ENCODE measurements around the gene CRELD2.
A peak's percentile ranks its signal among the peaks of the same experiment; 100 is the strongest.

The CRELD2 gene

DNA sequence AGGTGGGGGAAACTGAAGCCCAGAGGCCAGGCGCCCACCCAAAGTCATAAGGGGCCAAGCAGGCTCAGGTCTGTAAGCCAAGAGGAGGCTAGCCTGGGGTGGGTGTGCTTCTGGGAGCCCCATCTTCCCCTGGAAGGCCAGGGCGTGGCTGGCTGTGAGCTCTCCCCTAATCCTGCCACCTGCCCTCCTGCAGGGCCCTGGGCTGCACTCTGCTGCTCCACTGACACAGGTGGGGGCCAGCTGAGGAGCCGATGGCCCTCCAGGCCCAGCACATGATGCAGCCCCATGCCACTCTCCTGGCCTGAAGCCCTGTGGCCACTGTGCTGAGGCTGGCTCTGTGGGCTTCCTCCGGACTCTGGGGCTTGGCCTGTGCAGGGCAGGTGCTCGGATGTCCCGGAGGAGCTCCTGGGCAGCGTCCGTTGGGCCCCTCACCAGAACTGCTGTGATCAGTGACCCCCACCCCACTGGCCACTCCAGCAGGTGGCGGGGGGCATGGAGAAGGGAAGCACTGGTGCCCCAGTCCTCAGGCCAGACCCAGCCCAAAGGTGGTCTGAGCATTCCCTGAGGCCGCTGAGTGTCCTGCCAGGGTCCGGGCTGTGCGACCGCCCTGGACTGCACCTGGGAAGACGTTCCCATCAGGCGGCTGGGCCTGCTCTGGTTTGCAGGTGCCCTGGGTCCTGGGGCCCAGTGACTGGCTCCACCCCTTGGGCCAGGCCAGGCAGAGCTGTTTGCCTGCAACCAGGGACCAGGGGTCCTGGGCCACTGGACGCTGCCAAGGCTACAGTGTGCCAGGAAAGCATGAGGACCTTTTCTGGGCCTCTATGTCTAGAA lies 50.6 kb downstream of the CRELD2 start:
- DNase-seq (ENCODE audit: low read depth), result no peak

DNA sequence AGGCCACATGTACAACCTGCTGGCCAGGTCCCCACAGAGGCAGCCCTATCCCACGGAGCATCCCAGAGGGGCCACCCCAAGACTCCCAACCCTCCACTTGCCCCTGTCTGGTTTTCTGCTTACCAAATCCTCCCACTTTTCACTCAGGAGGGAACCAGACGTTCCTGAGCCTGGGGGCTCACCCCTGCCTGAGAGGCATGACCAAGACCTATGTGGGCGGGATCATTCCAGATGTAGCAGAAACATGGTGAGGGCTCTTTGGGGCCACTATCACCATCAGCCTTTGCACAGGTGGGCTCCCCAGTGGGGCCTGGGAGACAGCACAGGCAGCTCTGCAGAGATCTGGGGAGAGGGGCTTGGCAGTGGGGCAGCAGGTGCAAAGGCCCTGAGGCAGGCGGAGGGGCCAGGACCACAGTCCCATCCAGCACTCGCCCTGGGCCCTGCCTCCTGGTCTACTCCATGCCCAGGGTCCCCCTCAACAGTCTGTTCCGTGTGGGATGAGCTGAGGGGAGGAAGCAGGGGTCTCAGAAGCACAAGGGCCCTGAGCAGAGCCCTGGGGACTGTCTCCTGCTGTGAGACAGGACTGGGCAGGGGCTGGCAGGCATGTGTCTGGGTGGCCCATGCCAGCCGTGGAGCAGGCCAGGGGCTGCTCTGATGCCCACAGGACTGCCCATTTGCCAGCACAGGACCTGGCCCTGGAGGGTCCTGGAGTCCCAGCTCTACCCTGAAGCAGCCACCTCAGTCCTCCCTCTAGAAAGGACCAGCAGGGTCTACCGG lies 51.5 kb downstream of the CRELD2 start:
- no peak for DNase-seq (ENCODE audit: low read depth)

DNA sequence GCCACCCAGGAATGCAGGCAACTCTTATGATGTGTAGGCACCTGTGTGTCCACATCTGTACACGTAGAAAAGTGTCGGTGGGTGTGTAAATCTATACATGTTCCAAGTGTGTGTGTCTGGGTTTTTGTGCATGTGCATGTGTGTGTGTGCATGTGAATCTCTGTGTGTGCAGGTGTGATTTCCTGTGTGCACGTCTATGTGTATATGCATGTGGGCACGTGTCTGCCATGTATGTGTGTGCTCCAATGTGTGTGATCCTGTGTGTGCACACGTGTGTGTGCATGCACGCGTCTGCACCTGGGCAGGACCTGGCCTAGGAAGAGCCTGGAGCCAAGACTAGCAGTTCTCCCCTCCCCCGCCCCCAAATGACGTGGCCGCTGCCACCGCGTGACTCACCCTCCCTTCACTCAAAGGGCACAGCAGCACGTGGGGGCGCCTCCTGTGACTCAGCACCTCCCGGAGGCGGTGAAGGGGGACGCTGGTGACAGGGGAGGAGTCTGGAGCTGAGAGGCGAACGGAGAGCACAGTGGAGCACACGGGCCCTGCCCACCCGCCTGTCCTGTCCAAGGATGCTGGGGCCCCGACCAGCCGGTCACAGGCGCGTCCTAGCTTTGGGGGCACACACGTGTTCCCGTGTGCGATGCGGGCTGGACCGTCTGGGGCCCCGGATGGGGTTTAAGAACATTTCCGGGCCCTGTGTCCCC lies 52.2 kb downstream of the CRELD2 start:
- peak; percentile 98 for DNase-seq (ENCODE audit: low read depth)

DNA sequence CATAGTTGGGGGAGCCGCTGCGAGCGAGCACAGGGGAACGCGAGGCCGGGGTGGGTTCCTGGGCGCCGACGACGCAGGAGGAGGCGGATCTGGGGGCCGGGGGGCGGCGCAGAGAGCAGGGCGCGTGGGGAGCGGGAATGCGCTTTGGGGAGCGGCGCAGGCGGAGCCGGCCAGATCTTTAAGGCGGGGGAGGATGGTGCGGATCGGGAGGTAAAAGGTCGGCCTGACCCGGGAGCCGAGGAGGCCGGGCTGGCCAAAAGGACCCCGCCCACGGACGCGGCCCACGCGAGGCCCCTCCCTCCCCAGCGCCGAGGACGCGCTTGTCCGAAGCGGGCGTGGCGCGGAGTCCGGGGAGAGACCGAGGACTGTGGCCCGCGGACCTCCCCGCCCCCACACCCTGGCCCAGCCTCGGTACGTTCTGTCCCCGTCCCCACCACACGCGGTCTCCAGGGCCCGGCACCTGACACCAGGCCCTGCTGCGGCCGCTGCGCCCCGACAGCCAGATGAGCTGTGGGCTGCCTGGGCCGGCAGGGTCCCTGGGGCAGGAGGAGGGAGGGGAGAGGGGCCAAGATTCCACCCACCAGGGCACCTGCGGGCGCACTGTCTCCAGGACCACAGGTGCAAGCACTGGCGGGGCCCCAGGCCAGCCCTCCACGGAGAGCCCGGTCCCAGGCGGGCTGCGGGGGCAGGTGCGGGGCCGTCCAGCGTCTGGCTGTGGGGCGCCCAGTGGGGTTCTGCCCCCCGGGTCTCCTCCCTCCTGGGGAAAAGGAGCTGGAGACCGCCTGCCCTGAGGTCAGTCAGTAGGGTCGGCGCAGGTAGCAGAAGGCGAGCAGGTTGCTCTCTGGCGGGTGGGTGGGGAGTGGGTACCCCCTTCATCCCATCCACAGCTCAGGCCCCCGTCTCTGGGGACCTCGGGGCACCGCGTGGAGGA lies 53.1 kb downstream of the CRELD2 start:
- peak; percentile 66 for DNase-seq (ENCODE audit: low read depth)

DNA sequence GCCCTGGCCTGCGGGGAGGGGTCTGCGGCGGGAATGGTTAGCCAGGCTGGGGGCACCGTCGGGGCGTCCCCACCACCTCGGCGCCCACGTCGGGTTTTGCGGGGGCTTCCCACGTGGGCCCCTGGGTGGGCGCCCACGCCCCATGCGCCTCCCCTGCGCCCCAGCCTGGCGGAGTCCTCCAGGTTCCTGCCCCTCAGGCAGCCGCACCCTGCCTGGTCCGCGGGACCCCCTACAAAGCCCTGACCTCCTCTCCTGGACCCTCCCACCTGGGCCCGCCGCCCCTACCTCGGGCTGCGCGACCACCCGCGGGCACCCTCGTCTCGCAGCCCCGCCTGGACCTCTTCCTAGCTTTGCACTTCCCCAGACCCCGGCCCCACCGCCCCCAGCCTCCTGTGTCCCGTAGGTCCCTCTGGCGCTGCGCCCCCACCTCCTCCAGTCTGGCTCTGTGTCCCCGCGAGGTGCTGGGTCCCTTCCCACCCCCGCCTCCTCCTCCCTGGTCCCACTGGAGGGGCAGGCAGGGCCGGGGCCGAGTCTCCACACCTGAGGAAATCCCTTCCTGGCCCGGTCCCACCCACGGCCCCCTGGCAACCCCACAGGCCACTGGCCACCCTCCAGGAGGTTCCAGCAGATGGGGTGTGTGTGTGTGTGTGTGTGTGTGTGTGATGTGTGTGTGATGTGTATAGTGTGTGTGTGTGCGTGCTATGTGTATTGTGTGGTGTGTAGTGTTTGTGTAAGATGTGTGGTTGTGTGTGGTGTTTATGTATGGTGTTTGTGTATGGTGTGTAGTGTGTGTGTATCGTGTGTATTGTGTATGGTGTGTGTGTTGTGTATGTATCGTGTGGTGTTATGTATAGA lies 54.0 kb downstream of the CRELD2 start:
- DNase-seq (ENCODE audit: low read depth), result no peak

DNA sequence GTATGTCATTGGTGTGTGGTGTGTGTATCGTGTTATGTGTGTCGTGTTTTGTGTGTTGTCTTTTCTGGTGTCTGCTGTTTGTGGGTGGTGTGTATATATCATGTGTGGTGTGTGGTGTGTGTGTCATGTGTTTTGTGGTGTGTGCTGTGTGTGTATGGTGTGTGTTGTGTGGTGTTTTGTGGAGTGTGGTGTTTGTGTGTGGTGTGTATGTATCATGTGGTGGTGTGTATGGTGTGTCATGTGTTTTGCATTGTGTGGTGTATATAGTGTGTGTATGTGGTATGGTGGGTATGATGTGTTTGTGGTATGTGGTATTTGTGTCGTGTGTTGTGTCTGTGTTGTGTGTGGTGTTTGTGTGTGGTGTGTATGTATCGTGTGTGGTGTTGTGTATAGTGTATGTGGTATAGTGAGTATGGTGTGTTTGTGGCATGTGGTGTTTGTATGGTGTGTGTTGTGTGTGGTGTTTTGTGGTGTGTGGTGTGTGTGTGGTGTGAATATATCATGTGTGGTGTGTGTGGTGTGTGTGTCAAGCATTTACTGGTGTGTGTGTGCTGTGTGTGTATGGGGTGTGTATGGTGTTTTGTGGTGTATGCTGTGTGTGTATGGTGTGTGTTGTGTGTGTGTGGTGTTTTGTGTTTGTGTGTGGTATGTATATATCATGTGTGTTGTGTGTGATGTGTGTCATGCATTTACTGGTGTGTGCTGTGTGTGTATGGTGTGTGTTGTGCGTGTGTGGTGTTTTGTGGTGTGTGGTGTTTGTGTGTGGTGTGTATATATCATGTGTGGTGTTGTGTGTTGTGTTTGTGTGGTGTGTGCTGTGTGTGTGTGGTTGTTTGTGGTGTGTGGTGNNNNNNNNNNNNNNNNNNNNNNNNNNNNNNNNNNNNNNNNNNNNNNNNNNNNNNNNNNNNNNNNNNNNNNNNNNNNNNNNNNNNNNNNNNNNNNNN lies 54.9 kb downstream of the CRELD2 start:
- DNase-seq (ENCODE audit: low read depth), result no peak

DNA sequence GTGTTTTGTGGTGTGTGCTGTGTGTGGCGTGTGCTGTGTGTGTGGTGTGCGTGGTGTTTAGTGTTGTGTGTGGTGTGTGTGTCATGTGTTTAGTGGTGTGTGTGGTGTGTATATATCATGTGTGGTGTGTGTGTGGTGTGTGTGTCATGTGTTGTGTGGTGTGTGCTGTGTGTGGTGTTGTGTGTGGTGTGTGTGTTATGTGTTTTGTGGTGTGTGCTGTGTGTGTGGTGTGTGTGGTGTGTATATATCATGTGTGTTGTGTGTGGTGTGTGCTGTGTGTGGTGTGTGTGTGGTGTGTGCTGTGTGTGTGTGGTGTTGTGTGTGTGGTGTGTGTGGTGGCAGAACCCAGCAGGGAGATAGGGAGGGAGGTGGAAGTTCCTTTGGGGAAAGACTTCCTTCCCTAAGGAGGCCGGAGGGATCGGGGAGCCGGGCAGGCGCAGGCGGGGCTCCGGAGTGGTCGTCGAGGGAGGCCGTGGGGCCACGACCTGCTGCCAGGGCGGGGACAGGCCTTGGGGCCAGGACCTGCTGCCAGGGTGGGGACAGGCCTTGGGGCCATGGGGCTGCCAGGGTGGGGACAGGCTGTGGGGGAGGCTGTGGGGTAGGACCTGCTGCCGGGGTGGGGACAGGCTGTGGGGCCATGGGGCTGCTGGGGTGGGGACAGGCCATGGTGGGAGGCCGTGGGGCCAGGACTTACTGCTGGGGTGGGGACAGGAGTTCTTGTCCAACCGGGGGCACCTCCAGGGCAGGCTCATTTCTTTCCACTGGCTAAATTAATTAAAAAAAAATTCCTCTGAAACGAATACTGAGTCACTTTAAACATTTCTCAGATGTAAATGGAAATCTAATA lies 57.3 kb downstream of the CRELD2 start:
- no peak for DNase-seq (ENCODE audit: low read depth)

DNA sequence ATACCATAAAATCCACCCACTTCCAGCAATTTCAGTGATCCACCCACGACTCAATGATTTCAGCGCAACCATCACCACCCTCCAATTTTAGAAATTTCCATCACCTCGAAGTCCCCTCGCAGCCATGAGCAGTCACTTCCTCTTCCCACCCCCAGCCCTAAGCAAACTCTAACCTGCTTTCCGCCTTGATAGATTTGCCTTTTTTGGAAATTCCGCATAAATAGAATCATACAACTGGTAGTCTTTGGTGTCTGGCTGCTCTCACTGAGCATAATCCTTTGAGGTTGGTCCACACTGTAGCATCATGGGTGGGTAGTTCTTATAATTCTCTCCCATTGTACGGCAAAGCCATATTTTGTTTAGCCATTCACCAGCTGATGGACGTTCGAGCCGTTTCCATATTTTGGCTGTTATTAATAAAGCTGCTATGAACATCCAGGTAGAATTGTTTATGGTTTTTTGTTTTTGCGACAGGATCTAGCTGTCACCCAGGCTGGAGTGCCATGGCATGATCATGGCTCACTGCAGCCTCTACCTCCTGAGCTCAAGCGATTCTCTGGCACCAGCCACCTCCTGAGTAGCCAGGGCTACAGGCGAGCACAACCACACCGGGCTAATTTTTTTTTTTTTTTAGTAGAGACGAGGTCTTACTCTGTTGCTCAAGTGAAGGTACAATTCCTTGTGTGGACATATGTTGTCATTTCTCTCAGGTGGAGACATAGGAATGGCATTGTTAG lies 58.2 kb downstream of the CRELD2 start:
- no peak for DNase-seq (ENCODE audit: low read depth)

Data from EH (cell line).